GM10248 (cell line): ENCODE measurements around the gene HEATR9.

Experiments
- CTCF ChIA-PET: fragments of 300-600 bp; sonication (Branson Sonifier 250); formaldehyde crosslinking; extraction: SDS; loops from one replicate; lab custom pipeline; 2021; ENCODE audit warnings: antibody characterized with exemption; lab: Yijun Ruan, JAX
- POLR2A ChIA-PET: fragments of 350-650 bp; sonication (Branson Sonifier 250); formaldehyde crosslinking; extraction: SDS; loops from one replicate; lab custom pipeline; 2020; ENCODE audit warnings: antibody characterized with exemption; lab: Yijun Ruan, JAX
- DNase-seq: peaks from one replicate; pipeline ENCODE4 v3.0.0; 2012; ENCODE audit errors: extremely low spot score
- CTCF ChIP-seq: IDR thresholded peaks from 2 replicates; pipeline ENCODE4 v1.5.1; 2012; ENCODE audit warnings: mild to moderate bottlenecking, low read depth; ENCODE audit errors: extremely low read depth, missing control alignments, control extremely low read depth

The HEATR9 gene

DNA sequence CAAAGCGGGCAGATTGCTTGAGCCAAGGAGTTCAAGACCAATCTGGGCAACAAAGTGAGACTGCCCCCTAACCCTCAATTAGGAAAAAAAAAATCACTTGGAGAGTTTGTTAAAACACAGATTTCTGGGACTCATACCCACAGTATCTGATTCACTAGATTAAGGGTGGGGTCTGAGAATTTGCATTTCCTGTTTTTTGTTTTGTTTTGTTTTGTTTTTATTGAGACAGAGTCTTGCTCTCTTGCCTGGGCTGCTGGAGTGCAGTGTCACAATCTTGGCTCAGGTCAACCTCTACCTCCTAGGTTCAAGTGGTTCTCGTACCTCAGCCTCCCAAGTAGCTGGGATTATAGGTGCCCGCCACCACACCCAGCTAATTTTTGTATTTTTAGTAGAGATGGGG, 1.1 kb downstream of the HEATR9 start:
- CTCF ChIA-PET = interaction anchor here (2.5 to 4.9 kb wide), 2 partner anchors 10 to 18 kb away, joined by 8 to 30 read pairs; no protein-coding TSS in a partner anchor
- no peak for TF ChIP-seq CTCF
- DNase-seq = no peak
- POLR2A ChIA-PET = no interaction called here

DNA sequence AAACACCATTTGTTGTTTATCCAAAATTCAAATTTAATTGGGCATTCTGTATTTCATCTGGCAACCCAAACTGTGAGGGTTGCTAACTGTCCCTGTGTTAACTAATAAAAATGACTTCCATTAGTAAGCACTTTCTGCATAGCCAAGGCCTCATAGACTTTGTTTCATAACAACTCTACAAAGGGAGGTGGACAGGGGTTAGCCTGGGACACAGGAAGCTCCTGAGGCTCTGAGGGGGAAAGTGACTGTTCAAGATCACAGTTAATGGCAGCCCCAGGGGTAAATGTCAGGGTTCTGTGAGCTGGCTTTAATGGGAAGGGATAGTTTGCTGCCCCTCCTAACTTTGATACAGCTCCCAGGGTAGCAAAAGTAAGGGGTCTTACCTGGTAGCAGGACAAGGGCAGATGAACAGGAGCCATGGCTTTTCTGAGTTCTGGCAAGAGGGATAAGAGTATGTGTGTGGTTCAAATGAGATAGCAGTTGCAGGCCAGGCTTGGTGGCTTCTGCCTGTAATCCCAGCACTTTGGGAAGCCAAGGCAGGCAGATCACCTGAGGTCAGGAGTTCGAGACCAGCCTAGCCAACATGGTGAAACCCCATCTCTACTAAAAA, 2.2 kb downstream of the HEATR9 start:
- TF ChIP-seq CTCF = no peak
- ChIA-PET CTCF (interaction anchor here (1.4 to 1.7 kb wide), 2 partner anchors 9 to 11 kb away, joined by 4 to 5 read pairs; no protein-coding TSS in a partner anchor), POLR2A (no interaction called here)
- no peak for DNase-seq

DNA sequence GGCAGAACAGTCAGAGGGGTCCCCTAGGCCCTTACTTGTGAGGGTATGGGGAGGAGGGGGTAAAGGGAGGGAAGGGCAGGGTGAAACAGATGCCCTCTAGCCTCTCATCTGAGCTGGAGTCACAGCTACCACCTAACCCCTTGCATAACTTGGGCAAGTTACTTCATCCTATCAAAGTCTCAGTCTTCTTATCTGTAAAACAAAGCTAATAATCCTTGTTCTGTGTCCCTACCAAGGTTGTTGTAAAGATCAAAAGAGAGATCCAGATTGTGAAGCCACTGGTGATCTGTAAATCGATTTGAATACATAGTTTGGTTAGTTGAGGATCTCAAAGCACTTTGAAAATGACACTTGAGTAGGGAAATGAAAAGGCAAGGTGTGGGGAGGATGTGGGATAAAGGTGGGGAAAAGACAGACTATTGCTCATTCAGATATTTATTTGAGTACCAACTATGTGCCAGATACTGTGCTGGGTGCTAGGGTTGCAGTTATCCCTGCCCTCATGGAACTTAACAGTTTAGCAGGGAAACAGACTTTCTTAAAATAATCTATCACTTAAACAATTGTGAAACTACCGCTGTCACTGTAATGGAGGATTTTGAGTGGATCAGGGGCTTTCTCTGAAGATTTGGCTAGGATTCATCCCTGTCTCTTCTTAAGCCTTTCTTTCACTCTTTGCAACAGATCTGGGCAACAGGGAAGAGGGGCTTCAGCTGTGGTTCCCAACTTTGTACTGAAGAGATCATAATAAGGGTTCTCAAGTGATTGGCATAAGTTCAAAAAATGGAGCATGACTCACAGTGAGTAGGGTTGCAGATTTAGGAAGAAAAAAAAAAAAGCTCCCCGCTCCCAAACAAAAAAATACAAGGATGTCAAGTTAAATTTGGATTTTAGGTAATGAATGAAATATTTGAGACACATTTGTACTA, 3.0 kb downstream of the HEATR9 start:
- no peak for TF ChIP-seq CTCF
- ChIA-PET POLR2A (no interaction called here), CTCF (interaction anchor here (1.4 to 3.2 kb wide), 5 partner anchors 9 to 19 kb away, joined by 4 to 14 read pairs (median 4); no protein-coding TSS in a partner anchor)
- DNase-seq = no peak

DNA sequence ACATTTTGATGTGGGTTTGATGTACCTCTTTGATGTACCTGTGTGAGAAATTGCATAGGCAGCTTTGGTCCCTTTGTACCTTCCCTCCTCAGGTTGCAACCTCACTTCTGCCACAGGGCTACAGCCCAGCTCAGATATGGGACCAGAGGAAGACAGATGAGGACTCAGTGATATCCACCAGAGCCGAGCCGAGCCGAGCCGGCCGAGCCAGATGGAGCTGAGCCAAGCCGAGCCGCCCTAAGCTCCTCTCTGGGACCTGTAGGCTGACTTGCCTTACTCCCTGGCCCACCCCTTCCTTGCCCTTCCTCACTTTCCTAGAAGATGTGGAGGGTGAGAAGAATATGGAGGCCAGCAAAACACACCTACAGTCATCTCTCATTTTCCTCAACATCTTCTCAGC, 3.8 kb downstream of the HEATR9 start:
- no peak for DNase-seq
- TF ChIP-seq CTCF = no peak
- ChIA-PET CTCF (interaction anchor here (1.0 to 3.2 kb wide), 6 partner anchors 10 to 51 kb away, joined by 3 to 14 read pairs (median 4); no protein-coding TSS in a partner anchor), POLR2A (no interaction called here)

GRCh38 chr17:35856603-35857002, 12.1 kb downstream of the HEATR9 start:
- no peak for TF ChIP-seq CTCF
- no peak for DNase-seq
- ChIA-PET POLR2A (interaction anchor here (1.0 to 1.2 kb wide), 2 partner anchors 20 to 24 kb away, joined by 4 to 5 read pairs; partner anchors contain the start of gene CCL5), CTCF (interaction anchor here (0.9 to 2.5 kb wide), 15 partner anchors 8 to 292 kb away, joined by 3 to 8 read pairs (median 3); partner anchors contain the start of gene HEATR9)

- CTCF ChIA-PET = interaction anchor here (1.0 to 1.8 kb wide), 6 partner anchors 10 to 113 kb away, joined by 3 to 5 read pairs (median 3); no protein-coding TSS in a partner anchor
Measured at GRCh38 chr17:35855965-35856364, 12.7 kb downstream of the HEATR9 start.

More at GRCh38 chr17:35855965-35856364, 12.7 kb downstream of the HEATR9 start:
- POLR2A ChIA-PET = interaction anchor here (1.0 to 1.2 kb wide), 2 partner anchors 20 to 24 kb away, joined by 4 to 5 read pairs; partner anchors contain the start of gene CCL5
- no peak for DNase-seq
- no peak for TF ChIP-seq CTCF
